Testis (tissue), 2 donors: ENCODE measurements around the gene PDCL2.

Source experiments
- POLR2A ChIP-seq: fragments of 450-650 bp; IDR thresholded peaks from one replicate; pipeline ENCODE4 v1.6.1; 2017; ENCODE audit warnings: antibody characterized with exemption, mild to moderate bottlenecking, moderate library complexity
- TF ChIP-seq, protein P1 (sequence below), 3 experiments: fragments of 450-650 bp in 2 of 3; fragments of 200-600 bp in 1 of 3; sonication (generic) in 1 of 3; IDR thresholded peaks; one replicate each; pipeline ENCODE4 v1.5.1; 2016 to 2019; ENCODE audit warnings: antibody characterized with exemption in 3 of 3, mild to moderate bottlenecking in 2 of 3, moderate library complexity in 1 of 3

GRCh38 chr4:55546506-55546755 lies 45.6 kb downstream of the PDCL2 start:
- TF ChIP-seq, protein P1, sequence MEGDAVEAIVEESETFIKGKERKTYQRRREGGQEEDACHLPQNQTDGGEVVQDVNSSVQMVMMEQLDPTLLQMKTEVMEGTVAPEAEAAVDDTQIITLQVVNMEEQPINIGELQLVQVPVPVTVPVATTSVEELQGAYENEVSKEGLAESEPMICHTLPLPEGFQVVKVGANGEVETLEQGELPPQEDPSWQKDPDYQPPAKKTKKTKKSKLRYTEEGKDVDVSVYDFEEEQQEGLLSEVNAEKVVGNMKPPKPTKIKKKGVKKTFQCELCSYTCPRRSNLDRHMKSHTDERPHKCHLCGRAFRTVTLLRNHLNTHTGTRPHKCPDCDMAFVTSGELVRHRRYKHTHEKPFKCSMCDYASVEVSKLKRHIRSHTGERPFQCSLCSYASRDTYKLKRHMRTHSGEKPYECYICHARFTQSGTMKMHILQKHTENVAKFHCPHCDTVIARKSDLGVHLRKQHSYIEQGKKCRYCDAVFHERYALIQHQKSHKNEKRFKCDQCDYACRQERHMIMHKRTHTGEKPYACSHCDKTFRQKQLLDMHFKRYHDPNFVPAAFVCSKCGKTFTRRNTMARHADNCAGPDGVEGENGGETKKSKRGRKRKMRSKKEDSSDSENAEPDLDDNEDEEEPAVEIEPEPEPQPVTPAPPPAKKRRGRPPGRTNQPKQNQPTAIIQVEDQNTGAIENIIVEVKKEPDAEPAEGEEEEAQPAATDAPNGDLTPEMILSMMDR (IDR thresholded peaks at IDR 0.05), result no peak
- TF ChIP-seq POLR2A, result no peak
